ENCODE measurements around the gene FCRLB. TPM values are rescaled to one million over a fixed set of nuclear protein-coding genes. Genes with fewer than 3 reads are reported as not detected.

Gene FCRLB
- total and polyA plus RNA-seq, 9 of the 15 experiments (the other 6 are each of a cell fraction or from before 2014, with no cell fraction given): 0.20 to 4.6 (median 1.3) TPM

GRCh38 chr1:161730050-161730564 lies 8.8 kb downstream of the FCRLB start (continued):
- TF ChIP-seq SAFB2 (IDR thresholded peaks at IDR 0.05; ENCODE audit: borderline replicate concordance, low read depth, low read length, severe bottlenecking) (no peak), ERF (CRISPR knock-in tag; IDR thresholded peaks at IDR 0.05) (no peak), GABPA (tag; conservative IDR thresholded peaks at IDR 0.05; ENCODE audit: low read depth) (peak; percentile 35; the same call in 1 of the 2 replicates), NR2C1 (IDR thresholded peaks at IDR 0.05) (no peak), NR2C1 (tag; IDR thresholded peaks at IDR 0.05) (0 out of 2 replicates have a peak, but pooled peaks have one; percentile 15), XRCC3 (IDR thresholded peaks at IDR 0.05) (no peak), ZEB2 (IDR thresholded peaks at IDR 0.05) (0 out of 2 replicates have a peak, but pooled peaks have one; percentile 56), NCOA2 (IDR thresholded peaks at IDR 0.05; ENCODE audit: partially characterized antibody in 2 of 2) (no peak), TGIF2 (CRISPR knock-in tag; IDR thresholded peaks at IDR 0.05) (no peak), KHSRP (IDR thresholded peaks at IDR 0.05) (no peak), ZNF347 (CRISPR knock-in tag; IDR thresholded peaks at IDR 0.05; ENCODE audit: low read depth) (no peak), MAFK (IDR thresholded peaks at IDR 0.05; ENCODE audit: low read length) (peak; percentile 32; the same call in 1 of the 2 replicates), ZFP1 (CRISPR knock-in tag; IDR thresholded peaks at IDR 0.05) (no peak), SMARCC2 (IDR thresholded peaks at IDR 0.05; ENCODE audit: low read depth) (peak; percentile 59; the same call in 1 of the 2 replicates), DPF2 (IDR thresholded peaks at IDR 0.05) (peak; percentile 81; the same call in 1 of the 2 replicates), NFE2 (IDR thresholded peaks at IDR 0.05; ENCODE audit: low read depth) (no peak), MYBL2 (IDR thresholded peaks at IDR 0.05; ENCODE audit: low read depth) (no peak), MYBL2 (CRISPR knock-in tag; IDR thresholded peaks at IDR 0.05; ENCODE audit: borderline replicate concordance) (no peak), POLR2AphosphoS2 (IDR thresholded peaks at IDR 0.05; ENCODE audit: low read length) (no peak), TBL1XR1 (IDR thresholded peaks at IDR 0.05; ENCODE audit: low read length in 2 of 2) (no peak), SP1 (CRISPR knock-in tag; IDR thresholded peaks at IDR 0.05) (no peak), ARID1B (IDR thresholded peaks at IDR 0.05) (peak; percentile 71), ZNF395 (CRISPR knock-in tag; IDR thresholded peaks at IDR 0.05) (0 out of 2 replicates have a peak, but pooled peaks have one; percentile 42), ZNF766 (CRISPR knock-in tag; conservative IDR thresholded peaks at IDR 0.05) (no peak), KDM5B (IDR thresholded peaks at IDR 0.05; ENCODE audit: insufficient replicate concordance, low read depth, low read length) (no peak), CTCF (IDR thresholded peaks at IDR 0.05 in 2 of 3, conservative IDR thresholded peaks at IDR 0.05 in 1 of 3; ENCODE audit: insufficient read depth in 2 of 3, low read depth in 1 of 3, low read length in 3 of 3) (no peak), MBD2 (IDR thresholded peaks at IDR 0.05; ENCODE audit: borderline replicate concordance, low read depth) (no peak), ZNF76 (CRISPR knock-in tag; IDR thresholded peaks at IDR 0.05; ENCODE audit: borderline replicate concordance) (no peak), RBFOX2 (IDR thresholded peaks at IDR 0.05; ENCODE audit: low read depth, low read length) (no peak), FOXK2 (conservative IDR thresholded peaks at IDR 0.05 in 1 of 2, IDR thresholded peaks at IDR 0.05 in 1 of 2; ENCODE audit: low read depth in 2 of 2) (0 out of 4 replicates have a peak, but pooled peaks of 1 of the 2 experiments have one; percentile 28)

Measured in K562 (cell line).